HEK293 (cell line): ENCODE data around the gene TNFRSF11A.

Experiments used
- CTCF ChIA-PET: fragments of 350-600 bp; formaldehyde crosslinking; extraction: SDS; loops from one replicate; lab custom pipeline; 2021; ENCODE audit warnings: antibody characterized with exemption; lab: Yijun Ruan, JAX
- POLR2A ChIA-PET: fragments of 300-600 bp; formaldehyde crosslinking; extraction: SDS; loops from one replicate; lab custom pipeline; 2020; ENCODE audit warnings: antibody characterized with exemption, inconsistent platforms; lab: Yijun Ruan, JAX
- H3K27ac ChIP-seq: fragments of 200-500 bp; sonication (Bioruptor generic); 2 replicates; pipeline ENCODE4 v1.5.1; 2014; ENCODE audit warnings: low read depth, low read length, control low read depth, inconsistent platforms; ENCODE audit errors: extremely low read depth
- H3K36me3 ChIP-seq, 2 experiments: fragments of 200-500 bp in 1 of 2; sonication (Bioruptor generic) in 1 of 2; 1 replicate in 1 of 2; 2 replicates in 1 of 2; pipeline ENCODE4 v1.5.1; 2014 to 2017; ENCODE audit warnings: inconsistent platforms in 2 of 2, low read length in 2 of 2; ENCODE audit not compliant: control insufficient read depth in 2 of 2, insufficient read depth in 1 of 2
- H3K4me1 ChIP-seq: fragments of 200-500 bp; sonication (Bioruptor generic); 2 replicates; pipeline ENCODE4 v1.5.1; 2014; ENCODE audit warnings: mild to moderate bottlenecking, low read length, inconsistent platforms; ENCODE audit not compliant: control insufficient read depth, insufficient read depth
- H3K4me3 ChIP-seq: 2 replicates; pipeline ENCODE4 v1.5.1; 2011; ENCODE audit warnings: low read depth, mild to moderate bottlenecking, control low read depth, low read length, moderate library complexity
- H3K9me3 ChIP-seq: fragments of 200-500 bp; sonication (Bioruptor generic); 2 replicates; pipeline ENCODE4 v1.5.1; 2014; ENCODE audit warnings: low read depth, low read length, inconsistent platforms; ENCODE audit not compliant: control insufficient read depth, insufficient read depth
- HOXD13 ChIP-seq: sonication (generic); formaldehyde crosslinking; IDR thresholded peaks from 2 replicates; pipeline ENCODE4 v1.8.0; 2022; ENCODE audit warnings: missing genetic modification reagents, borderline replicate concordance
- KLF10 ChIP-seq: fragments of 450-650 bp; IDR thresholded peaks from 2 replicates; pipeline ENCODE4 v1.5.1; 2018; ENCODE audit warnings: missing biosample characterization, mild to moderate bottlenecking, missing genetic modification characterization
- PRDM10 ChIP-seq: fragments of 450-650 bp; formaldehyde crosslinking; IDR thresholded peaks from 2 replicates; pipeline ENCODE4 v1.5.1; 2016; ENCODE audit warnings: missing biosample characterization, missing genetic modification characterization
- PRDM2 ChIP-seq: fragments of 450-650 bp; formaldehyde crosslinking; IDR thresholded peaks from 2 replicates; pipeline ENCODE4 v1.5.1; 2016; ENCODE audit warnings: missing biosample characterization, missing genetic modification characterization, borderline replicate concordance
- SCRT2 ChIP-seq: fragments of 450-650 bp; formaldehyde crosslinking; IDR thresholded peaks from 2 replicates; pipeline ENCODE4 v1.5.1; 2016; ENCODE audit warnings: missing biosample characterization, missing genetic modification characterization
- YY1 ChIP-seq: fragments of 450-650 bp; formaldehyde crosslinking; IDR thresholded peaks from 2 replicates; pipeline ENCODE4 v1.5.1; 2018; ENCODE audit warnings: missing biosample characterization, missing genetic modification characterization
- ZNF138 ChIP-seq: fragments of 450-650 bp; formaldehyde crosslinking; IDR thresholded peaks from 2 replicates; pipeline ENCODE4 v1.5.1; 2016; ENCODE audit warnings: missing biosample characterization, missing genetic modification characterization, borderline replicate concordance
- ZNF211 ChIP-seq: fragments of 450-650 bp; formaldehyde crosslinking; IDR thresholded peaks from 2 replicates; pipeline ENCODE4 v1.5.1; 2016; ENCODE audit warnings: low read depth, missing biosample characterization, missing genetic modification characterization
- ZNF266 ChIP-seq: fragments of 450-650 bp; formaldehyde crosslinking; IDR thresholded peaks from 2 replicates; pipeline ENCODE4 v1.5.1; 2016; ENCODE audit warnings: missing biosample characterization, missing genetic modification characterization, low read depth
- ZNF280C ChIP-seq: fragments of 450-650 bp; formaldehyde crosslinking; IDR thresholded peaks from 2 replicates; pipeline ENCODE4 v1.5.1; 2016; ENCODE audit warnings: missing biosample characterization, missing genetic modification characterization
- ZNF404 ChIP-seq: fragments of 450-650 bp; formaldehyde crosslinking; IDR thresholded peaks from 2 replicates; pipeline ENCODE4 v1.5.1; 2017; ENCODE audit warnings: missing biosample characterization, missing genetic modification characterization
- ZNF513 ChIP-seq: fragments of 450-650 bp; IDR thresholded peaks from 2 replicates; pipeline ENCODE4 v1.5.1; 2018; ENCODE audit warnings: missing biosample characterization, missing genetic modification characterization
- ZNF514 ChIP-seq: fragments of 450-650 bp; formaldehyde crosslinking; IDR thresholded peaks from 2 replicates; pipeline ENCODE4 v1.5.1; 2016; ENCODE audit warnings: missing biosample characterization, missing genetic modification characterization
- ZNF544 ChIP-seq: fragments of 450-650 bp; formaldehyde crosslinking; IDR thresholded peaks from 2 replicates; pipeline ENCODE4 v1.5.0; 2017; ENCODE audit warnings: missing biosample characterization, missing genetic modification characterization
- ZNF704 ChIP-seq: fragments of 450-650 bp; formaldehyde crosslinking; IDR thresholded peaks from 2 replicates; pipeline ENCODE4 v1.5.1; 2016; ENCODE audit warnings: missing biosample characterization, missing genetic modification characterization
- ZNF791 ChIP-seq: fragments of 450-650 bp; formaldehyde crosslinking; IDR thresholded peaks from 2 replicates; pipeline ENCODE4 v1.5.1; 2016; ENCODE audit warnings: missing biosample characterization, missing genetic modification characterization
- ZNF792 ChIP-seq: fragments of 450-650 bp; formaldehyde crosslinking; IDR thresholded peaks from 2 replicates; pipeline ENCODE4 v1.5.1; 2016; ENCODE audit warnings: missing biosample characterization, missing genetic modification characterization
- ZSCAN18 ChIP-seq: fragments of 450-650 bp; formaldehyde crosslinking; IDR thresholded peaks from 2 replicates; pipeline ENCODE4 v1.5.1; 2016; ENCODE audit warnings: missing biosample characterization, missing genetic modification characterization
- ZSCAN4 ChIP-seq: fragments of 450-650 bp; formaldehyde crosslinking; IDR thresholded peaks from 2 replicates; pipeline ENCODE4 v1.5.1; 2017; ENCODE audit warnings: missing biosample characterization, missing genetic modification characterization

Gene TNFRSF11A

GRCh38 chr18:62353170-62353569 is 28.1 kb downstream of the TNFRSF11A start (continued):
- TF ChIP-seq ZNF704 (tag by site-specific recombination) (no peak), PRDM2 (tag by site-specific recombination) (no peak), SCRT2 (no peak), ZNF791 (tag by site-specific recombination) (no peak), ZNF138 (no peak), KLF10 (tag by site-specific recombination) (no peak), ZNF514 (no peak), ZNF266 (tag by site-specific recombination) (no peak), ZSCAN18 (tag by site-specific recombination) (no peak), YY1 (tag by site-specific recombination) (no peak), PRDM10 (tag by site-specific recombination) (no peak), ZNF792 (tag by site-specific recombination) (no peak)

GRCh38 chr18:62354151-62354550 is 29.0 kb downstream of the TNFRSF11A start:
- TF ChIP-seq ZNF544 (tag by site-specific recombination): no peak
- no peak for TF ChIP-seq ZNF513 (tag by site-specific recombination)
- no peak for TF ChIP-seq HOXD13 (CRISPR knock-in tag)
- no peak for TF ChIP-seq ZNF404 (tag by site-specific recombination)
- TF ChIP-seq ZNF280C (tag by site-specific recombination): no peak
- TF ChIP-seq ZNF211 (tag by site-specific recombination): no peak
- no peak for TF ChIP-seq ZSCAN4 (tag by site-specific recombination)
- Histone ChIP-seq H3K36me3 (peaks cover 13 to 21% of the 10 kb centered on the region in 2 experiments), H3K4me1 (no peaks in the 10 kb centered on the region), H3K27ac (no peak overlapping the region), H3K4me3 (no peak overlapping the region), H3K9me3 (no peaks in the 10 kb centered on the region)
- CTCF ChIA-PET: no interaction called here
- POLR2A ChIA-PET: no interaction called here
